Measurements from ENCODE around the gene NTM. TPM values are rescaled to one million over a fixed set of nuclear protein-coding genes. Genes with fewer than 3 reads are reported as not detected.

The NTM gene
- total and polyA plus RNA-seq, 12 donors: 0.26 to 11.5 (median 4.0) TPM

GRCh38 chr11:131537748-131538147 is 167.3 kb downstream of the NTM start:
- intact Hi-C loops (cut with DNase I): no loop called here
- H3K9me3 ChIP-seq (replicated peaks in 1 of 3): no peaks in the 10 kb centered on the region
- no peaks in the 10 kb centered on the region for H3K36me3 ChIP-seq (replicated peaks in 1 of 2)
- 45 to 62% (median 57%) methylated on average over 6 of the region's 6 CpGs for WGBS, 4 donors
- H3K27me3 ChIP-seq: no peaks in the 10 kb centered on the region
- no peak for DNase-seq
- H3K27ac ChIP-seq: no peak overlapping the region
- no peak overlapping the region for H3K4me3 ChIP-seq
- TF ChIP-seq CTCF (IDR thresholded peaks at IDR 0.05) (no peak), POLR2A (IDR thresholded peaks at IDR 0.05) (no peak)
- no peaks in the 10 kb centered on the region for H3K4me1 ChIP-seq (replicated peaks in 1 of 2)

GRCh38 chr11:131538322-131538721 is 167.9 kb downstream of the NTM start:
- WGBS, 4 donors: 72 to 78% (median 77%) methylated on average over 6 of the region's 6 CpGs
- intact Hi-C loops (cut with DNase I): no loop called here
- no peaks in the 10 kb centered on the region for H3K4me1 ChIP-seq (replicated peaks in 1 of 2)
- no peaks in the 10 kb centered on the region for H3K27me3 ChIP-seq
- no peaks in the 10 kb centered on the region for H3K36me3 ChIP-seq (replicated peaks in 1 of 2)
- H3K27ac ChIP-seq: no peak overlapping the region
- TF ChIP-seq POLR2A (IDR thresholded peaks at IDR 0.05) (no peak), CTCF (IDR thresholded peaks at IDR 0.05) (no peak)
- H3K9me3 ChIP-seq (replicated peaks in 1 of 3): no peaks in the 10 kb centered on the region
- DNase-seq: no peak
- H3K4me3 ChIP-seq: no peak overlapping the region

DNA sequence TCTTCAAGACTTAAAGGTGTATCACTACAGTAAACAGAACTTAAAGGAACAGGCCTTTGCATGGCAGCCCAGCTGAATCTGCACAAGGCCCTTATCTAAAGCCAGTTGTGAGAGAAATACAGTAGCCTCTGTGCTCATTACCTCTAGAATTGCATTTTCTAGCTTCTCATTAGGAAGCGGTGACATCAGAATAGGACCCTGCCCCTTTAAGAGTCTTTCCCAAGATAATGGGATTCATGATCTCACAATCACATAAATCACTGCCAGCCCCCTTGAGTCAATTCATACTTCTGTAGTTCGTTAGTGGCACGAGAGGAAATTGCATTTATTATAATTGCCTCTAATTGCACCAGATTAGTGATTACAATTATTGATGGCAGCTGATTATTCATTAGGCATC is 170.3 kb downstream of the NTM start:
- no peak for DNase-seq
- Histone ChIP-seq H3K4me1 (replicated peaks in 1 of 2) (no peaks in the 10 kb centered on the region), H3K9me3 (replicated peaks in 1 of 3) (no peaks in the 10 kb centered on the region), H3K4me3 (no peak overlapping the region), H3K27me3 (no peaks in the 10 kb centered on the region), H3K27ac (no peak overlapping the region), H3K36me3 (replicated peaks in 1 of 2) (no peaks in the 10 kb centered on the region)
- intact Hi-C loops (cut with DNase I): no loop called here
- TF ChIP-seq POLR2A (IDR thresholded peaks at IDR 0.05): no peak
- TF ChIP-seq CTCF (IDR thresholded peaks at IDR 0.05): no peak
- whole genome bisulfite sequencing, 4 donors: 71 to 90% (median 88%) methylated on average over 3 of the region's 3 CpGs

GRCh38 chr11:131543389-131544025 is 173.1 kb downstream of the NTM start:
- DNase-seq: no peak
- H3K4me3 ChIP-seq: no peak overlapping the region
- no peaks in the 10 kb centered on the region for H3K27me3 ChIP-seq
- no peak for TF ChIP-seq POLR2A (IDR thresholded peaks at IDR 0.05)
- TF ChIP-seq CTCF (IDR thresholded peaks at IDR 0.05): no peak
- no peaks in the 10 kb centered on the region for H3K4me1 ChIP-seq (replicated peaks in 1 of 2)
- no peaks in the 10 kb centered on the region for H3K36me3 ChIP-seq (replicated peaks in 1 of 2)
- 66 to 76% (median 71%) methylated on average over 8 of the region's 8 CpGs for WGBS, 4 donors
- intact Hi-C loops (cut with DNase I): no loop called here
- H3K9me3 ChIP-seq (replicated peaks in 1 of 3): no peaks in the 10 kb centered on the region
- H3K27ac ChIP-seq: peak overlapping the region in 1 of 5 donors; percentile 17

Data from adrenal gland (tissue), 12 donors.